Femur (tissue), 1 donor: ENCODE measurements around the gene FOXL2.
"Not testable (repeated sequence)": the region's sequence is repeated elsewhere in the genome, so short reads cannot be mapped to it uniquely, and the experiment has no call there.

Source experiments
- DNase-seq: peaks from one replicate; pipeline ENCODE4 v3.0.0-alpha.2; 2017

FOXL2 gene

GRCh38 chr3:138928727-138929372 is 18.1 kb downstream of the FOXL2 start:
- DNase-seq, result no peak

GRCh38 chr3:138923531-138923994 is 23.4 kb downstream of the FOXL2 start:
- peak; percentile 78 for DNase-seq

GRCh38 chr3:138922400-138922799 is 24.5 kb downstream of the FOXL2 start:
- DNase-seq, result not testable (repeated sequence)

- DNase-seq, result no peak
Measured at GRCh38 chr3:138921316-138922292, 25.3 kb downstream of the FOXL2 start.

- DNase-seq, result no peak
Measured at GRCh38 chr3:138919325-138919724, 27.6 kb downstream of the FOXL2 start.

- DNase-seq, result no peak
Measured at GRCh38 chr3:138916824-138917223, 30.1 kb downstream of the FOXL2 start.

- peak; percentile 95 for DNase-seq
Measured at GRCh38 chr3:138915503-138916498, 31.1 kb downstream of the FOXL2 start.

GRCh38 chr3:138914870-138915502 is 32.0 kb downstream of the FOXL2 start:
- DNase-seq, result no peak

- no peak for DNase-seq
Measured at GRCh38 chr3:138913766-138914165, 33.2 kb downstream of the FOXL2 start.

GRCh38 chr3:138912237-138912636 is 34.7 kb downstream of the FOXL2 start:
- DNase-seq, result no peak

- no peak for DNase-seq
Measured at GRCh38 chr3:138911621-138912020, 35.3 kb downstream of the FOXL2 start.

- DNase-seq, result no peak
Measured at GRCh38 chr3:138909904-138910303, 37.0 kb downstream of the FOXL2 start.

GRCh38 chr3:138908846-138909245 is 38.1 kb downstream of the FOXL2 start:
- DNase-seq, result no peak

- DNase-seq, result no peak
Measured at GRCh38 chr3:138907539-138907938, 39.4 kb downstream of the FOXL2 start.

- no peak for DNase-seq
Measured at GRCh38 chr3:138902171-138902570, 44.8 kb downstream of the FOXL2 start.

- no peak for DNase-seq
Measured at GRCh38 chr3:138901567-138901966, 45.4 kb downstream of the FOXL2 start.

- DNase-seq, result peak; percentile 27
Measured at GRCh38 chr3:138899351-138899991, 47.5 kb downstream of the FOXL2 start.

- DNase-seq, result no peak
Measured at GRCh38 chr3:138898708-138899107, 48.2 kb downstream of the FOXL2 start.

- DNase-seq, result peak; percentile 50
Measured at GRCh38 chr3:138898301-138898700, 48.6 kb downstream of the FOXL2 start.
